Motor neuron (in vitro differentiated cells): ENCODE data around the gene CANX. TPM values are rescaled to one million over a fixed set of nuclear protein-coding genes. Genes with fewer than 3 reads are reported as not detected.

ENCODE experiments used
- ATAC-seq, 8 experiments: fragments of 200-7000 bp; cut with Tn5 transposase; replicated peaks in 6 of 8; 2 replicates each; pipeline ENCODE4 v1.8.0; 2021; ENCODE audit warnings: mild to moderate bottlenecking in 8 of 8, moderate library complexity in 8 of 8
- H3K27ac ChIP-seq, 2 donors: fragments of 250-450 bp; sonication (Bioruptor Pico); 2 replicates each; pipeline ENCODE4 v1.9.0; 2021; ENCODE audit warnings: antibody characterized with exemption in 2 of 2, mild to moderate bottlenecking in 2 of 2, moderate library complexity in 1 of 2
- H3K4me1 ChIP-seq, 2 donors: fragments of 250-450 bp; sonication (Bioruptor Pico); replicated peaks in 1 of 2; 2 replicates each; pipeline ENCODE4 v1.6.1; 2021; ENCODE audit warnings: antibody characterized with exemption in 2 of 2, mild to moderate bottlenecking in 2 of 2, moderate library complexity in 1 of 2
- H3K4me3 ChIP-seq, 5 donors: fragments of 250-450 bp; sonication (Bioruptor Pico); 2 replicates each; pipeline ENCODE4 v1.9.0; 2021; ENCODE audit warnings: antibody characterized with exemption in 5 of 5, mild to moderate bottlenecking in 5 of 5, moderate library complexity in 4 of 5
- WGBS, 10 experiments: fragments of 450-650 bp; shearing (Covaris generic); methylation state at CpG; one replicate each; pipeline ENCODE4 v1.0.0; 2022; 5-methylcytosine and 5-hydroxymethylcytosine counted together
- in situ Hi-C, 9 experiments: fragments of 400-800 bp; cut with MboI; loops; one replicate each; pipeline ENCODE4 v1.15.0; 2021; ENCODE audit warnings: low sequenced_read_pairs in 9 of 9, low pct_unique_long_range_greater_than_20kb in 2 of 9; ENCODE audit not compliant: unreplicated experiment in 9 of 9
- total RNA-seq, 8 experiments: library from RNA; unstranded; fragments of 300-600 nt; gene quantifications; 2 replicates each; pipeline versions ENCODE4 v1.2.3 to v1.2.4, GENCODE V29; 2022

CANX gene
- total RNA-seq, 8 experiments from 2014 or later: 343 to 799 (median 537) TPM

DNA sequence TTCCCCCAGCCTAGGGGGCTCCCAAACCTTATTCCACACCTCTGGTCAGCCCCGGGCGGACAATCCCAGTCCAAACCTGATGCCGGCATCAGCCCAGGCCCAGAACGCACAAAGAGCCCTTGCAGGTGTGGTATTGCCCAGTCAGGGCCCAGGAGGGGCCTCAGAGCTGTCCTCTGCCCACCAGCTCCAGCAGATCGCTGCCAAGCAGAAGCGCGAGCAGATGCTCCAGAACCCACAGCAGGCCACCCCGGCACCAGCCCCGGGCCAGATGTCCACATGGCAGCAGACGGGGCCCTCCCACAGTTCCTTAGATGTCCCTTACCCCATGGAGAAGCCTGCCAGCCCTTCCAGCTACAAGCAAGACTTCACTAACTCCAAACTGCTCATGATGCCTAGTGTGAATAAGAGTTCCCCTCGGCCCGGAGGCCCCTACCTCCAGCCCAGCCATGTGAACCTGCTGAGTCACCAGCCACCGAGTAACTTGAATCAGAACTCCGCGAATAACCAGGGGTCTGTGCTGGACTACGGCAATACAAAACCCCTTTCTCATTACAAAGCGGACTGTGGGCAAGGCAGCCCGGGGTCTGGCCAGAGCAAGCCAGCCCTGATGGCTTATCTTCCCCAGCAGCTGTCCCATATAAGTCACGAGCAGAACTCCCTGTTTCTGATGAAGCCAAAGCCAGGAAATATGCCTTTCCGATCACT, 67.4 kb downstream of the CANX start:
- Histone ChIP-seq H3K27ac (no peak overlapping the region), H3K4me3 (no peak overlapping the region), H3K4me1 (peaks cover 25% of the 10 kb centered on the region in 2 donors)
- ATAC-seq: peak in 5 of 8 experiments; percentile 26 to 50 (median 46)
- WGBS, 10 experiments: 47 to 100% (median 86%) methylated on average over 1 to 10 of the region's 20 CpGs; no CpG with 5 or more reads in 4 of the 10 experiments
- in situ Hi-C loops: no loop called here

DNA sequence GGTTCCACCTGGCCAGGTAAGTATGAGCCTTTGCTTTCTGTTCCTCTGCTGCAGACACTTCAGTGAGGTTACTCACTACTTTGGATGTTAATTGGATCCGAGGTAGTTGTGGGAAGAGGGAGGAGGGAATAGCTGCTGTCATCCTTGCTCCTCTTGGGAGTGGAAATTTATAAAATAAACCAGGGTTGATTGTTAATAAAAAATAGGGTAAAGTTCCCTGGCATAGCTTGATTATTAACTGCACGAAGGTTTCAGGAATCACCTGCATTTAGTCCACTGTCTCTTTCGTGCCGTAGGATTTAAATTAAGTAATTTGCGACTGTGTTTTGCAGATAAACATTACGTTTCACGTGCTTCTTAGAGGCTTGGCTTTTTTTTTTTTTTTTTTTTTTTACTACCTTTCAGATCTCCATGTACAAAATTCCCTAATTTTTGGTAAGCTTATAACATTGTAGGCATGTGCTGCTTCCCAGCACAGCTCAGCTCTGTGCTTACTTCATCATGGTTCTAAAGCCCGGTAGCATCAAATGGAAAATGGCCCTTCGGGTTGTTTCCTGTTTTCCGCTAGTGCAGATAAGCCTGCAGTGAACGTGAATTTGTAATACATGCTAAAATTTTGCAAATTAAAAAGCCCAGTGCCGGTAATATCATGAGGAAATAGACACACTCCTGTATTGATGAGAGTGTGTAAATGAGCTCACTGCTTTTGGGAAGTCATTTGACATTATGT, 68.1 kb downstream of the CANX start:
- Histone ChIP-seq H3K4me1 (peaks cover 18 to 20% of the 10 kb centered on the region in 2 donors), H3K4me3 (no peak overlapping the region), H3K27ac (no peak overlapping the region)
- in situ Hi-C loops: no loop called here
- ATAC-seq: no peak
- WGBS, 10 experiments: 53 to 93% (median 76%) methylated on average over 4 to 12 of the region's 12 CpGs

DNA sequence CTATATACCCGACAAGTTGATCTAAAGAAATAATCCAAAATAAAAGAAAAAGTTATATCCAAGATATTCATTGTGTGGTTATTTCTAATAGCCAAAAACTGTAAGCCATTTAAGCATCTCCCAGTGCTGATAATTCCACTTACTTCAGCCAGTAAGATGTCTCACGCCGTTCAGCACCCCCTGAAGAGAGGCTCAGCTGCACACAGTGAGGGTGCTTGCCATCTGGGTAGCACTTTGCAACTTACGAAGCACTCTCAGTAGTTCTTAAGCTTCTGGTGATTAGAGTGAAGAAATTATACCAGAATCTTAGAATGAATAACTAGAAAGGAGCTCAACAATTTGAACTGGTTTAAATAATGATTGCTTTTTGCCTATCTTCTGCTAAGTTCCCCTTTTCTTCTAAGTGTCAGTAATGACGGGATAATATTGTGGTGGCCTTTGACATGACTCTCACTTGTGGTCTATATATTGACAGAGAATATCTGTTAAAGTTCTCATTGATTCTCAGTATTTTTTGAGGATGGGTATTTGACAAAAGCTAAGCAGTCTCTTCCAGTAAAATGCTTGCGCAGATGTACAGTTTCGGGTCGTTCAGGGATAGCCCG, 68.8 kb downstream of the CANX start:
- peaks cover 11 to 13% of the 10 kb centered on the region in 2 donors for H3K4me1 ChIP-seq
- no peak overlapping the region for H3K4me3 ChIP-seq
- ATAC-seq: no peak
- 82 to 100% (median 91%) methylated on average over 1 to 9 of the region's 9 CpGs; no CpG with 5 or more reads in 1 of the 10 experiments for WGBS, 10 experiments
- in situ Hi-C loops: no loop called here
- no peak overlapping the region for H3K27ac ChIP-seq

DNA sequence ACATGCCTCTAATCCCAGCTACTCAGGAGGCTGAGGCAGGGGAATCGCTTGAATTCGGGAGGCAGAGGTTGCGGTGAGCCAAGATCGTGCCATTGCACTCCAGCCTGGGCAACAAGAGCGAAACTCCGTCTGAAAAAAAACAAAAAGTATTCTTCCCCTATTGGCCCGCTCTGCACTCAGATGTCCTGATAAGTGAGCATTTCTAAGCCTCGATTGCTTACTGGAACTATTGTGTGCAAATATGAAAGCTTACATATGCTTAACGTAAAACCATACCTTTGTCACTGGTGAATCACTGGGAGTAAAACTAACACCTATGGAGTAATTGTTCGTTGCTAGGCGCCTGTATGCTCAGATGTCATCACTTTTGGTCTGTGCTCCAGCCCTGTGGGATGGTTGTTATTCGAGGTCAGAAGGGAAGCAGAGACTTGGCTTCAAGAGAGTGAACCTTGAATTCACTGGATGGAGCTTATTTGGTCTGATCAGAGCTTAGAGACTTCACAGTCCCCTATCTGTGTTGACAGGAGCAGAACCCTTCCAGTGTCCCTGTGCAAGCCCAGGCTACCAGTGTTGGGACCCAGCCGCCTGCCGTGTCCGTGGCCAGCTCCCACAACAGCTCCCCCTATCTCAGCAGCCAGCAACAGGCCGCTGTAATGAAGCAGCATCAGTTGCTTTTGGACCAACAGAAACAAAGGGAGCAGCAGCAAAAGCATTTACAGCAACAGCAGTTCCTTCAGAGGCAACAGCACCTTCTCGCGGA, 69.7 kb downstream of the CANX start:
- Histone ChIP-seq H3K4me3 (no peak overlapping the region), H3K4me1 (peaks cover 3 to 8% of the 10 kb centered on the region in 2 donors), H3K27ac (no peak overlapping the region)
- in situ Hi-C loops: no loop called here
- ATAC-seq: peak in 2 of 8 experiments; percentile 18 to 40
- 80 to 96% (median 89%) methylated on average over 1 to 12 of the region's 18 CpGs; no CpG with 5 or more reads in 2 of the 10 experiments for WGBS, 10 experiments

DNA sequence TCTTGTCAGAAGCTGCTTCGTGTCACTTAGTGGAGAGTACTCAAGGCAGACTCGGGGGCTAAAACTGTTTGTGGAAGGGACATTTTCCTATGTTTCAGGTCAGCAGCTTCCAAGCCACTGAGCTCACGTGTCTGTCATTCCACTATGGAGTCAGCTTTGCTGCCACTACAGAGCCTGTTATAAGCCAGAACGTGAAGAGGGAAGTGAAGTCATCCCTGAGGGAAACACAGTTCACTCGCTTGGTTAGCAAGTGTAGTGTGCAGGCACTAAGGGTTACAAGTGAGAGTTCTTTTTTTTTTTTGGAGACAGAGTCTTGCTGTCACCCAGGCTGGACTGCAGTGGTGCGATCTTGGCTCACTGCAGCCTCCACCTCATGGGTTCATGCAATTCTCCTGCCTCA, 70.5 kb downstream of the CANX start:
- Histone ChIP-seq H3K4me1 (peaks cover 0 to 3% of the 10 kb centered on the region in 2 donors), H3K4me3 (no peak overlapping the region), H3K27ac (no peak overlapping the region)
- no peak for ATAC-seq
- in situ Hi-C loops: no loop called here
- 80 to 100% (median 100%) methylated on average over 1 to 6 of the region's 6 CpGs; no CpG with 5 or more reads in 3 of the 10 experiments for WGBS, 10 experiments

DNA sequence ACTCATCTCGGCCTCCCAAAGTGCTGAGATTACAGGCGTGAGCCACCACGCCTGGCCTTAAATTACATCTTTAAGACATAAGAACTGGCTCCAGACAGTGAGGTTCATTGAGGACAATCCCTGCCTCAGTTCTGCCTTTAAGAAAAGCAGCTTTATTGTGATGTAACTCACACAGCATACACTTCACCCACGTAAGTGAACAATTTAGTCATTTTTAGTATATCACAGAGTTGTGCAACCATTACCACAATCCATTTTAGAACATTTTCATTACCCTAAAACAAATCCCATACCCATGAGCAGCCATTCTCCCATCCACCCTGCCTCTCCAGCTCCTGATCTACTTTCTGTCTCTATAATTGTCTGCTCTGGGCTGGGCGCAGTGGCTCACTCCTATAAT, 71.0 kb downstream of the CANX start:
- Histone ChIP-seq H3K27ac (no peak overlapping the region), H3K4me3 (no peak overlapping the region), H3K4me1 (peaks cover 0 to 3% of the 10 kb centered on the region in 2 donors)
- no peak for ATAC-seq
- in situ Hi-C loops: no loop called here
- 83 to 100% (median 91%) methylated on average over 1 to 5 of the region's 5 CpGs; no CpG with 5 or more reads in 4 of the 10 experiments for WGBS, 10 experiments

DNA sequence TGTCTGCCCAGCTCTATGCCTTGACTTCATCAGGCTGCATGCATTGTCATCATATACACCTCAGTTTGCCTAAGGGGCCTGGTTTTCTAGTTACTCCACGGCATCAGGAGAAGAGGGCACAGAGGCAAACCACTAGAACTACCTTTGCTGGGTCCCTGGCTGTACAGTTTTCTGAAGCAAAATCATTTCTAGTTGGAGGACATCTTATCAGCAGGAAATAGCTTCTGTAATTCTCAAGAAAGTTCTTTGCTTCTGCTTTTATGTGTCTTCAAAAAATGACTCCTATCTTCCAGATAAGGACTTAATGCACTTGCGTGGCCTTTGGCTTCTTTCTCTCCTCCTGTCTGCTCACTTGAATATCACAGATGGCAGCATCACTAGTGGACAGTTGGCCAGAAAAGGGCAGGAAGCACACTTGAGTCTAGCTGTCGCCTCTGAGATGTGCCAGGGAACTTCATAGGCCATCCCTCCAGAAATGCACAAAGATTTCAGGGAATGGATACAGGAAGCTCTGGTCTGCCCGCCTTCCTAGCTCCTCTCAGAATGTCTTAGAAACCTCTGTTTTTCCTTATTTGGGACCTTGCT, 72.6 kb downstream of the CANX start:
- ATAC-seq: no peak
- in situ Hi-C loops: no loop called here
- H3K27ac ChIP-seq: no peak overlapping the region
- H3K4me1 ChIP-seq: no peaks in the 10 kb centered on the region
- WGBS, 10 experiments: 82 to 100% (median 96%) methylated on average over 1 to 2 of the region's 4 CpGs; no CpG with 5 or more reads in 2 of the 10 experiments
- no peak overlapping the region for H3K4me3 ChIP-seq

DNA sequence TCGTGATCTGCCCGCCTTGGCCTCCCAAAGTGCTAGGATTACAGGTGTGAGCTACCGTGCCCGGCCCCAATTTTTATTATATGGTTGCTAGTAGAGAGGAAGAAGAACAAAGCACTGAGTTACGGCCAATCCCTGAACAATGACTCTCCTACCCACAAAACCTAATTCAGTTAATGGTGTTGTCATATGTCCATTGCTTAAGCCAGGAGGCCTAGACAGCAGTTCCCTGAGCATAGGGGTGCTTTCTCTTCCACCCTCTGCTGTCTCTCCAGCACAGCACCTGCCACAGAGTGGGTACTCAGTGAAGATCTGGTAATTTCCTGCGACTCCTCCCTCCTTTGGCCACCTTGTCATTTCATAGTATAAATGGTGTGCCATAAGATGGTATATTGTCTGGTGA, 73.6 kb downstream of the CANX start:
- H3K4me3 ChIP-seq: no peak overlapping the region
- H3K27ac ChIP-seq: no peak overlapping the region
- no peak for ATAC-seq
- in situ Hi-C loops: no loop called here
- H3K4me1 ChIP-seq: no peaks in the 10 kb centered on the region
- 79 to 100% (median 95%) methylated on average over 1 to 6 of the region's 6 CpGs; no CpG with 5 or more reads in 3 of the 10 experiments for WGBS, 10 experiments

DNA sequence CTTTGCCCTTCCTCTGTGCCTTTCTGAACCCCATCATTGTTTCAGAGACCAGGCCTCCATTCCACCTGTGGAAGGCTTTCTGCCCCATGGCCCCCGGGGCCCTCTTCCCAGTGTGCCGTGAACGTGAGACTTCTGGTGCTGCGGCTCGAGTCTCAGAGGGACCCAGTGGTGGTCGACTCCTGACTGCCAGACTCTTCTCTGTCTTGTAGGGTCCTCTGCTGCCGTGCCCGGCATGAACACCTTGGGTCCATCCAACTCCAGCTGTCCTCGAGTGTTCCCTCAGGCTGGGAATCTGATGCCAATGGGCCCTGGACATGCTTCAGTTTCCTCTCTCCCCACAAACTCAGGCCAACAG, 74.9 kb downstream of the CANX start:
- no peak for ATAC-seq
- WGBS, 10 experiments: 90 to 100% (median 94%) methylated on average over 1 to 9 of the region's 9 CpGs; no CpG with 5 or more reads in 6 of the 10 experiments
- no peak overlapping the region for H3K4me3 ChIP-seq
- no peaks in the 10 kb centered on the region for H3K4me1 ChIP-seq
- in situ Hi-C loops: no loop called here
- no peak overlapping the region for H3K27ac ChIP-seq

DNA sequence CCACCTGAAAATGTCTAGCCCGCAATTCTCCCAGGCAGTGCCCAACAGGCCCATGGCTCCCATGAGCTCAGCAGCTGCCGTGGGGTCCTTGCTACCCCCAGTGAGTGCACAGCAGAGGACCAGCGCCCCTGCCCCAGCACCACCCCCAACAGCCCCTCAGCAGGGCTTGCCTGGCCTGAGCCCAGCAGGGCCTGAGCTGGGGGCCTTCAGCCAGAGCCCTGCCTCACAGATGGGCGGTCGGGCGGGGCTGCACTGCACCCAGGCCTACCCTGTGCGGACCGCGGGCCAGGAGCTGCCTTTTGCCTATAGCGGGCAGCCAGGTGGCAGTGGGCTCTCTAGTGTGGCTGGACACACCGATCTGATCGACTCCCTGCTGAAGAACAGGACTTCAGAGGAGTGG, 75.7 kb downstream of the CANX start:
- in situ Hi-C loops: no loop called here
- WGBS, 10 experiments: 79% methylated on average over 2 of the region's 12 CpGs; no CpG with 5 or more reads in 9 of the 10 experiments
- no peak overlapping the region for H3K27ac ChIP-seq
- H3K4me3 ChIP-seq: no peak overlapping the region
- no peaks in the 10 kb centered on the region for H3K4me1 ChIP-seq
- no peak for ATAC-seq

DNA sequence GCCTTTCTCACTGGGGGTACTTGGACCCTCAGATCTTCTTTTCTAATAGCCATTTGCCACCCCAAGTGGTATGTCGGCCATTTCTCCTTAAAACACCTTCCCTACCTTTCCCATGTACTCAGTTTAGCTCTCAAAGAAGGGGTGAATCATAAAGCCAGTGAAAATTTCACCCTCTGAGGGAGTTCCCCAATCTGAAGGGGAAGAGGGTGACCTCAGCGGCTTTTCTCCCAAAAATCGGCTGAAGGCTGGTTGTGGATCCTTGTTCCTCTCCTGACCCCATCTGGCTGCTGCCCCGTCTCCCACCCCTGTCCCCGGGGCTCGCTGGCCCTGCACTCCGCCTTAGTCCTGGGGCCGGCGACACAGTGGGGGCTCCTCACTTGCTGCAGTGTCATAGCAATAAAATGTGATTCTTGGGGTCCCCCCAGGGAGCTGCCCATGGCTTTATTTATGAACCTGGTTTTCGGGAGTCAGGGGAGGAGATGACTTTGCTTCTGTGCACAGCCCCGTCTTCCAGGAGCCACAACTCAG, 77.7 kb downstream of the CANX start:
- in situ Hi-C loops: no loop called here
- WGBS, 10 experiments: 76 to 100% (median 100%) methylated on average over 1 to 7 of the region's 11 CpGs; no CpG with 5 or more reads in 2 of the 10 experiments

DNA sequence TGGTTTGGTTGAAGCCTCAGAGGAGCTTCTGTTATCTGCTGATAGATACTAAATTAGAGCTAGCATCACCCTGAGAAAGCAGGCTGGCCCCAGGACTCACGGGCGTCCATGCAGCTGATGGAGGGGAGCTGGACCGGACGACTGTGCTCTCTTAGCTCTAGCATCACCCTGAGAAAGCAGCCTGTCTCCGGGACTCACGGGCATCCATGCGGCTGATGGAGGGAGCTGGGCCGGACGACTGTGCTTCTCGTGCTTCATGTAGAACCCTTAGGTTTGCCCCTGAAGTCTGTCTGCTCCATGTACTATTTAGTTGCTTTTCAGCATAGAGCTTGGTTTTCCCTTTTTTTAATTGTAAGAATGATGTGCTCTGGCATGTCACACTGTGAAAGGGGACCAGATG, 78.7 kb downstream of the CANX start:
- ATAC-seq: no peak
- in situ Hi-C loops: no loop called here
- WGBS, 10 experiments: 50 to 100% (median 90%) methylated on average over 2 to 4 of the region's 10 CpGs; no CpG with 5 or more reads in 5 of the 10 experiments
- Histone ChIP-seq H3K4me3 (no peak overlapping the region), H3K4me1 (no peaks in the 10 kb centered on the region), H3K27ac (no peak overlapping the region)

More for the DNA sequence above, 77.7 kb downstream of the CANX start:
- ATAC-seq: no peak
- Histone ChIP-seq H3K4me3 (no peak overlapping the region), H3K27ac (no peak overlapping the region), H3K4me1 (no peaks in the 10 kb centered on the region)
